ENCODE measurements around the gene MAPK7.

GRCh38 chr17:19410091-19410490 lies 31.8 kb downstream of the MAPK7 start:
- TF ChIP-seq POLR2AphosphoS5 (IDR thresholded peaks at IDR 0.05; ENCODE audit: borderline replicate concordance, low read depth, low read length) (no peak), EZH2 (IDR thresholded peaks at IDR 0.05) (no peak), FOXP2 (optimal IDR thresholded peaks at IDR 0.05; ENCODE audit: control extremely low read depth, extremely low read length, insufficient read depth) (no peak)
